Measurements from ENCODE around the gene KCNN3.

KCNN3 gene

DNA sequence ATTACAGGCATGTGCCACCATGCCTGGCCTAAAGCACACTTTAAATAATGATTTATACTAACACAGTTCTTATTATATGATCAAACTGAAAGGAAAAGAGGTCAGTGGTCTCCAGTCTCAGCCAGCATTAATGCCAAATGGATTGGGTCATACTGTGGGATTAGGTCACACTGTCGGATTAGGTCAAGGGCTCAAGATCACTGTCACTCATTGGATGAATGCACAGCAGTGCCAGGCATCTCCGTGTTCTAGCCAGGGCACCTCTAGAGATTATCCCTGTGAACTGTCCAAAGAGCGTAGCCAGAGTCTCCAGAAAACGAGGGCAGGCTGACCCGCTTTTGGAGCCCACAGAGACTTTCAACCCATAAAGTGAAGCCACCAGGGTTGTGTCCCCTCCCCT lies 70.9 kb downstream of the KCNN3 start:
- TF ChIP-seq, protein P1, sequence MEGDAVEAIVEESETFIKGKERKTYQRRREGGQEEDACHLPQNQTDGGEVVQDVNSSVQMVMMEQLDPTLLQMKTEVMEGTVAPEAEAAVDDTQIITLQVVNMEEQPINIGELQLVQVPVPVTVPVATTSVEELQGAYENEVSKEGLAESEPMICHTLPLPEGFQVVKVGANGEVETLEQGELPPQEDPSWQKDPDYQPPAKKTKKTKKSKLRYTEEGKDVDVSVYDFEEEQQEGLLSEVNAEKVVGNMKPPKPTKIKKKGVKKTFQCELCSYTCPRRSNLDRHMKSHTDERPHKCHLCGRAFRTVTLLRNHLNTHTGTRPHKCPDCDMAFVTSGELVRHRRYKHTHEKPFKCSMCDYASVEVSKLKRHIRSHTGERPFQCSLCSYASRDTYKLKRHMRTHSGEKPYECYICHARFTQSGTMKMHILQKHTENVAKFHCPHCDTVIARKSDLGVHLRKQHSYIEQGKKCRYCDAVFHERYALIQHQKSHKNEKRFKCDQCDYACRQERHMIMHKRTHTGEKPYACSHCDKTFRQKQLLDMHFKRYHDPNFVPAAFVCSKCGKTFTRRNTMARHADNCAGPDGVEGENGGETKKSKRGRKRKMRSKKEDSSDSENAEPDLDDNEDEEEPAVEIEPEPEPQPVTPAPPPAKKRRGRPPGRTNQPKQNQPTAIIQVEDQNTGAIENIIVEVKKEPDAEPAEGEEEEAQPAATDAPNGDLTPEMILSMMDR (IDR thresholded peaks at IDR 0.05; ENCODE audit: control extremely low read depth, extremely low read depth, low read depth, missing control alignments), result no peak
- POLR2A ChIA-PET, result no interaction called here
- no peak for DNase-seq (ENCODE audit: extremely low spot score)
- CTCF ChIA-PET, result interaction anchor here (0.9 to 2.5 kb wide), 4 partner anchors 10 to 79 kb away, joined by 3 to 8 read pairs (median 4); no protein-coding TSS in a partner anchor

- CTCF ChIA-PET, result interaction anchor here (1.2 to 1.3 kb wide), 2 partner anchors 24 to 80 kb away, joined by 3 to 5 read pairs; no protein-coding TSS in a partner anchor
- DNase-seq (ENCODE audit: extremely low spot score), result no peak
- TF ChIP-seq, protein P1 (IDR thresholded peaks at IDR 0.05; ENCODE audit: control extremely low read depth, extremely low read depth, low read depth, missing control alignments), result no peak
- POLR2A ChIA-PET, result no interaction called here
Measured at GRCh38 chr1:154798645-154799044, 71.4 kb downstream of the KCNN3 start.

DNA sequence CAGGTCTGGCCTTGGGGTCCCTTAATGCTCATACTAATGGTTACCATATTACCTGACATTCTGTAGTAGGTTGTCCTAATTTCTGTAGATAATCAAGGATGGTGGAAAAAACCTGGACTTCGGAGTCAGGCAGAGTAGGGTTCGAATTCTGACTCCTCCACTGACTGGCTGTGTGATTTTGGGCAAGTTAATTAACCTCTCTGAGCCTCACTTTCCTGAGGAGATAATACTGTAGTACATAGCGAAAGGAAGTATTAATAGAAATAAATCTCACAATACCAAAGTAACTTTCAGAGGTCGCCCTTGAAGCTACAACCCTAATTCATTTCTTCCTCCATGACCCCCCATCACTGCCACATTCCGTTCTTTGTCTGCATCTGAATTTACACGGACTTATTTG lies 72.9 kb downstream of the KCNN3 start:
- TF ChIP-seq, protein P1 (IDR thresholded peaks at IDR 0.05; ENCODE audit: control extremely low read depth, extremely low read depth, low read depth, missing control alignments), result no peak
- no peak for DNase-seq (ENCODE audit: extremely low spot score)
- CTCF ChIA-PET, result interaction anchor here (1.1 to 1.6 kb wide), 4 partner anchors 10 to 82 kb away, joined by 3 to 6 read pairs (median 4); no protein-coding TSS in a partner anchor
- POLR2A ChIA-PET, result no interaction called here

DNA sequence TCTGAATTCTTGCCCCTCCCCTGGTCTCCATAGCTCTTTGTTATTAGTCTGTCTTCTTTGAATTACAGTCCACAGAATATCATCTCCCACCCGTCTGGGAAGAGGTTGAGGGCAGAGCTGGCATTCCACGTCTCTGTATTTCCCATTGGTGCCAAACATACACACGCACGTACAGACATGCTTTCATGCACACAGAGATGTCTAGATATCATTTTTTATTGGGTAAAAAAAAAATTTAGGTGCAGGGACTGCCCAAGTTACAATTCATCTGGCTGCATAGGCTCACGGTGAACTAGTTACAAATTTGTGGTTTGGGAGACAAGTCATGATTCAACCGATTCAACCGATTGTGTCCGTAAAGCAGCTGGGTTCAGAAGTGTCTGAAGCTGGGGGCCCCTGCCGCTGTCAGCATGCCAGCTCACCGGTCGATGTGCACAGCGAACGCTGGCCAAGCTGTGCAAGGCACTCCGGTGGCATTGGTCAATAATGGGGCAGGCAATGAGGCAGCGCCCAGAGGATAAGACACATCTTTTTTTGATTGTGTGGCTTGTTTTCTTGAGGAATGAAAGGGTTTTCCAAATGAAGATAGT lies 73.7 kb downstream of the KCNN3 start:
- POLR2A ChIA-PET, result no interaction called here

GRCh38 chr1:154794608-154795007 lies 75.5 kb downstream of the KCNN3 start:
- POLR2A ChIA-PET, result no interaction called here
- TF ChIP-seq, protein P1 (IDR thresholded peaks at IDR 0.05; ENCODE audit: control extremely low read depth, extremely low read depth, low read depth, missing control alignments), result no peak
- CTCF ChIA-PET, result interaction anchor here (0.7 to 1.7 kb wide), 7 partner anchors 9 to 291 kb away, joined by 3 to 6 read pairs (median 3); no protein-coding TSS in a partner anchor
- DNase-seq (ENCODE audit: extremely low spot score), result no peak

More for the DNA sequence above, 73.7 kb downstream of the KCNN3 start:
- CTCF ChIA-PET, result interaction anchor here (0.8 to 1.7 kb wide), 3 partner anchors 10 to 22 kb away, joined by 3 to 6 read pairs (median 3); no protein-coding TSS in a partner anchor
- no peak for DNase-seq (ENCODE audit: extremely low spot score)
- TF ChIP-seq, protein P1 (IDR thresholded peaks at IDR 0.05; ENCODE audit: control extremely low read depth, extremely low read depth, low read depth, missing control alignments), result no peak

DNA sequence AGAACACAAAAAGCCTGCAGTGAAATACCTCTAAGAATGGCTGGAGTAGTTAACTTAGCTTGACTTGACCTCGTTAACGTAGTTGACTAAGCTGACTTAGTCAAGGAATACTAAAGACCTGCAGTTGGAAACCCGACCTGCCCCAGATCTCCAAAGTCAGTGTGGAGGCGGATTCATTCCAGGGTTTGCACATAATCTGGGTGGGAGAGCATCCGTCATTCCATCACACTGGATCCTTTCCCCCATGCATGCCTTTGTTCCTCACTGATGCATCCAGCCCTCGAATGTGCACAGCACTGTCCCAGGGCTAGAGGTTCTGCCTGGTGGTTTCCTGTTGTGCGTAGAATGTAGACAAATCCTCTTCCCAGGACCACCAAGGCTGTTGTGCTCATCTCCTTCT lies 76.4 kb downstream of the KCNN3 start:
- DNase-seq (ENCODE audit: extremely low spot score), result no peak
- POLR2A ChIA-PET, result no interaction called here
- CTCF ChIA-PET, result interaction anchor here (0.9 to 3.7 kb wide), 8 partner anchors 8 to 147 kb away, joined by 3 to 24 read pairs (median 4); no protein-coding TSS in a partner anchor
- TF ChIP-seq, protein P1 (IDR thresholded peaks at IDR 0.05; ENCODE audit: control extremely low read depth, extremely low read depth, low read depth, missing control alignments), result no peak
